Neutrophil (primary cell): ENCODE data around the gene FAM90A26.
A peak's percentile ranks its signal among the peaks of the same experiment; 100 is the strongest.
"Not testable (repeated sequence)": the region's sequence is repeated elsewhere in the genome, so short reads cannot be mapped to it uniquely, and the experiment has no call there.

ENCODE experiments used
- H3K27ac ChIP-seq: fragments of 200-600 bp; sonication (generic); 2 replicates; pipeline ENCODE4 v1.5.1; 2016; ENCODE audit warnings: mild to moderate bottlenecking, moderate library complexity
- H3K27me3 ChIP-seq: fragments of 200-600 bp; sonication (generic); 2 replicates; pipeline ENCODE4 v1.6.0; 2016; ENCODE audit warnings: mild to moderate bottlenecking
- H3K36me3 ChIP-seq: fragments of 200-600 bp; sonication (generic); 2 replicates; pipeline ENCODE4 v1.5.1; 2017
- H3K4me1 ChIP-seq, 2 experiments: fragments of 200-600 bp in 1 of 2; sonication (generic) in 1 of 2; 1 replicate in 1 of 2; 2 replicates in 1 of 2; pipeline versions ENCODE4 v1.5.1 to v1.6.1; 2013 to 2016; ENCODE audit warnings: low read depth in 1 of 2, low read length in 1 of 2, mild to moderate bottlenecking in 1 of 2, moderate library complexity in 1 of 2; ENCODE audit not compliant: control insufficient read depth in 1 of 2, insufficient read depth in 1 of 2
- H3K4me3 ChIP-seq, 2 experiments: fragments of 200-600 bp in 1 of 2; sonication (generic) in 1 of 2; 1 replicate in 1 of 2; 2 replicates in 1 of 2; pipeline ENCODE4 v1.5.1; 2013 to 2016; ENCODE audit warnings: low read depth in 1 of 2, low read length in 1 of 2, mild to moderate bottlenecking in 1 of 2, moderate library complexity in 1 of 2
- H3K9me3 ChIP-seq: fragments of 200-600 bp; sonication (generic); 2 replicates; pipeline ENCODE4 v1.5.1; 2016
- CTCF ChIP-seq: fragments of 200-600 bp; sonication (generic); IDR thresholded peaks from 2 replicates; pipeline ENCODE4 v1.5.1; 2016; ENCODE audit warnings: antibody characterized with exemption

Gene FAM90A26

GRCh38 chr4:9169791-9170459 lies at the start of gene FAM90A26:
FAM90A26 (plus strand) TSS chr4:9170409; CDS start chr4:9173173, 2,764 bp downstream.
- H3K4me3 ChIP-seq, H3K4me1 ChIP-seq, H3K36me3 ChIP-seq, H3K27me3 ChIP-seq, H3K9me3 ChIP-seq, H3K27ac ChIP-seq: not testable (repeated sequence)

GRCh38 chr4:9122711-9123110 lies 47.5 kb upstream of the FAM90A26 start:
- not testable (repeated sequence) for H3K27ac ChIP-seq, H3K9me3 ChIP-seq, H3K4me3 ChIP-seq, H3K36me3 ChIP-seq, H3K4me1 ChIP-seq
- peaks cover 32% of the 10 kb centered on the region for H3K27me3 ChIP-seq

- H3K27ac ChIP-seq, H3K4me3 ChIP-seq, H3K36me3 ChIP-seq, H3K4me1 ChIP-seq, H3K9me3 ChIP-seq: not testable (repeated sequence)
- peaks cover 32% of the 10 kb centered on the region for H3K27me3 ChIP-seq
- TF ChIP-seq CTCF = peak; percentile 72
These were observed 46.6 kb upstream of the FAM90A26 start for GRCh38 chr4:9123572-9124007.

GRCh38 chr4:9125601-9126161 lies 44.5 kb upstream of the FAM90A26 start:
- H3K9me3 ChIP-seq, H3K27ac ChIP-seq, H3K4me1 ChIP-seq, H3K36me3 ChIP-seq, H3K4me3 ChIP-seq: not testable (repeated sequence)
- H3K27me3 ChIP-seq = peaks cover 32% of the 10 kb centered on the region

- H3K4me1 ChIP-seq, H3K36me3 ChIP-seq, H3K27ac ChIP-seq, H3K9me3 ChIP-seq, H3K4me3 ChIP-seq, H3K27me3 ChIP-seq: not testable (repeated sequence)
These were observed 38.8 kb upstream of the FAM90A26 start for GRCh38 chr4:9131420-9131819.

- H3K27me3 ChIP-seq, H3K9me3 ChIP-seq, H3K4me1 ChIP-seq: not testable (repeated sequence)
These were observed 37.4 kb upstream of the FAM90A26 start for GRCh38 chr4:9132849-9133248.

GRCh38 chr4:9134011-9134410 lies 36.2 kb upstream of the FAM90A26 start:
- not testable (repeated sequence) for H3K27me3 ChIP-seq, H3K9me3 ChIP-seq, H3K27ac ChIP-seq

More at GRCh38 chr4:9132849-9133248, 37.4 kb upstream of the FAM90A26 start:
- H3K36me3 ChIP-seq, H3K27ac ChIP-seq, H3K4me3 ChIP-seq: not testable (repeated sequence)

GRCh38 chr4:9134556-9134955 lies 35.7 kb upstream of the FAM90A26 start:
- not testable (repeated sequence) for H3K27ac ChIP-seq, H3K27me3 ChIP-seq, H3K4me3 ChIP-seq, H3K9me3 ChIP-seq, H3K4me1 ChIP-seq, H3K36me3 ChIP-seq

More at GRCh38 chr4:9134011-9134410, 36.2 kb upstream of the FAM90A26 start:
- not testable (repeated sequence) for H3K4me1 ChIP-seq, H3K36me3 ChIP-seq, H3K4me3 ChIP-seq

- not testable (repeated sequence) for H3K9me3 ChIP-seq, H3K4me3 ChIP-seq, H3K27me3 ChIP-seq, H3K27ac ChIP-seq, H3K36me3 ChIP-seq, H3K4me1 ChIP-seq
These were observed 29.2 kb upstream of the FAM90A26 start for GRCh38 chr4:9141050-9141449.

GRCh38 chr4:9142786-9143185 lies 27.4 kb upstream of the FAM90A26 start:
- not testable (repeated sequence) for H3K9me3 ChIP-seq, H3K27me3 ChIP-seq, H3K4me3 ChIP-seq, H3K4me1 ChIP-seq, H3K36me3 ChIP-seq, H3K27ac ChIP-seq
